Activated CD4-positive, CD25-positive, alpha-beta regulatory T cell treated with anti-CD3 and anti-CD28 coated beads, Interleukin-2, amount 50 U/mL, for 16 hours (primary cell): ENCODE results near the gene TMEM139.

Experiments
- DNase-seq: peaks from one replicate; pipeline ENCODE4 v3.0.0-alpha.2; 2020; ENCODE audit warnings: low read depth, low spot score

TMEM139 gene

GRCh38 chr7:143323653-143324052 lies 38.9 kb downstream of the TMEM139 start:
- DNase-seq, result no peak

- DNase-seq, result no peak
These were observed 40.5 kb downstream of the TMEM139 start for GRCh38 chr7:143325240-143325639.

GRCh38 chr7:143327903-143328302 lies 43.1 kb downstream of the TMEM139 start:
- no peak for DNase-seq

GRCh38 chr7:143329471-143330170 lies 44.9 kb downstream of the TMEM139 start:
- DNase-seq, result no peak

- DNase-seq, result no peak
These were observed 46.5 kb downstream of the TMEM139 start for GRCh38 chr7:143331179-143331801.

- no peak for DNase-seq
These were observed 49.5 kb downstream of the TMEM139 start for GRCh38 chr7:143334244-143334643.

- no peak for DNase-seq
These were observed 52.5 kb downstream of the TMEM139 start for GRCh38 chr7:143337216-143337615.
